Activated CD4-positive, alpha-beta memory T cell treated with anti-CD3 and anti-CD28 coated beads for 36 hours (primary cell): ENCODE measurements around the gene CTNNA1. TPM values are rescaled to one million over a fixed set of nuclear protein-coding genes. Genes with fewer than 3 reads are reported as not detected.
A peak's percentile ranks its signal among the peaks of the same experiment; 100 is the strongest.
"Not testable (repeated sequence)": the region's sequence is repeated elsewhere in the genome, so short reads cannot be mapped to it uniquely, and the experiment has no call there.

ENCODE experiments used
- CTCF ChIA-PET: fragments of 350-600 bp; sonication (Branson Sonifier 250); formaldehyde crosslinking; loops from one replicate; lab custom pipeline; 2021; ENCODE audit warnings: antibody characterized with exemption, inconsistent platforms; lab: Charles Lee
- POLR2A ChIA-PET: fragments of 350-600 bp; sonication (Branson Sonifier 250); formaldehyde crosslinking; loops from one replicate; lab custom pipeline; 2021; ENCODE audit warnings: antibody characterized with exemption; lab: Charles Lee
- DNase-seq: peaks from one replicate; pipeline ENCODE4 v3.0.0-alpha.2; 2020
- H3K27ac Mint-ChIP-seq: one replicate; pipeline ENCODE4 v1.8.0; 2021; ENCODE audit warnings: mixed read lengths
- H3K27me3 Mint-ChIP-seq: one replicate; pipeline ENCODE4 v1.8.0; 2021; ENCODE audit warnings: mixed read lengths
- H3K36me3 Mint-ChIP-seq: one replicate; pipeline ENCODE4 v1.8.0; 2021; ENCODE audit warnings: mixed read lengths
- H3K4me1 Mint-ChIP-seq: one replicate; pipeline ENCODE4 v1.8.0; 2021; ENCODE audit warnings: low read depth, mixed read lengths
- H3K4me3 Mint-ChIP-seq: one replicate; pipeline ENCODE4 v1.8.0; 2021; ENCODE audit warnings: mild to moderate bottlenecking, mixed read lengths
- H3K9me3 Mint-ChIP-seq: one replicate; pipeline ENCODE4 v1.8.0; 2021; ENCODE audit warnings: mixed read lengths
- intact Hi-C: fragments of 100-400 bp; cut with micrococcal nuclease; formaldehyde crosslinking; loops from one replicate; pipeline ENCODE4 v1.15.1; 2023
- total RNA-seq, 2 experiments: library from RNA; stranded (reverse); gene quantifications; one replicate each; pipeline ENCODE4 v1.2.3, GENCODE V29; 2021

Gene CTNNA1
- total RNA-seq, 2 experiments from 2014 or later, result 82.8 to 89.5 TPM

DNA sequence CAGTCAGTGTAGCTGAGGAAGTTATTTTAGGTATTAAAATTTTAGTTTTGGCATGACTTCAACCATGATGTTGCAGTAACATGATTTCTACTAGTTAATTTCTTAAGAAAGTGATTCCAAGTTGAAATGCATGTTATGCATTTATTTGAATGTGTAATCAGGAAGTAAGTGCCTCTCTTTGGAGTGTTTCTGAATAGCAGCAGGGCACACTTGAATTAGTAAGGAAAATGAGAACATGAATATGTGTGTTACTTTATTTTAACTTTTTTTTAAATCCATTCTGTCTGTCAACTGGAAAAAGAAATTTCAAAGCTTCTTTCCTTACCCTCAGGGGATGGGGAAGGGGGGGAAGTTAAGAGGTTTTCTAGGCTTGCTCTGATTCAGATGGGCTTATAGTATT lies 40.4 kb downstream of the CTNNA1 start:
- intact Hi-C loops, result no loop called here
- ChIA-PET CTCF (interaction anchor here (2.8 kb wide), 1 partner anchor 214 kb away, joined by 9 read pairs; no protein-coding TSS in a partner anchor), POLR2A (no interaction called here)
- no peak for DNase-seq
- H3K4me3 Mint-ChIP-seq, result no peak overlapping the region
- H3K4me1 Mint-ChIP-seq, result peaks cover 13% of the 10 kb centered on the region
- peaks cover 17% of the 10 kb centered on the region for H3K27me3 Mint-ChIP-seq
- H3K36me3 Mint-ChIP-seq, result peaks cover 1% of the 10 kb centered on the region
- no peak overlapping the region for H3K27ac Mint-ChIP-seq
- no peaks in the 10 kb centered on the region for H3K9me3 Mint-ChIP-seq

DNA sequence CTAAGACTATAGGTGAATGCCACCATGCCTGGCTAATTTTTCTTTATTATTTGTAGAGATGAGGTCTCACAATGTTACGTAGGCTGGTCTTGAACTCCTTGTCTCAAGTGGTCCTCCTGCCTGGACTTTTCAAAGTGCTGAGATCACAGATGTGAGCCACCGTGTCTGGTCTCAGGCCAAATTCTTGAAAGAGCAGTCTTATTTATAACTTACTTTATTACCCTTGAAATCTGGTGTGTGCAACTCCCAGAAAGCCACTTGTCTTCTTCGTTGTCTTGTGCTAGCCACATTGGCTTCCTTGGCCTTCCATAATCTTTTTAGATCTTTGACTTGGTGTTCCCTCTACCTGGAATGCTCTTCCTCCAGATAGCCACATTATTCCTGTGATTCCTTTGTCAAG lies 50.1 kb downstream of the CTNNA1 start:
- Mint-ChIP-seq H3K4me3 (no peak overlapping the region), H3K27me3 (peaks cover 2% of the 10 kb centered on the region), H3K36me3 (peaks cover 6% of the 10 kb centered on the region), H3K4me1 (peaks cover 8% of the 10 kb centered on the region), H3K27ac (no peak overlapping the region), H3K9me3 (peaks cover 7% of the 10 kb centered on the region)
- POLR2A ChIA-PET, result no interaction called here
- CTCF ChIA-PET, result no interaction called here
- intact Hi-C loops, result no loop called here
- DNase-seq, result no peak

DNA sequence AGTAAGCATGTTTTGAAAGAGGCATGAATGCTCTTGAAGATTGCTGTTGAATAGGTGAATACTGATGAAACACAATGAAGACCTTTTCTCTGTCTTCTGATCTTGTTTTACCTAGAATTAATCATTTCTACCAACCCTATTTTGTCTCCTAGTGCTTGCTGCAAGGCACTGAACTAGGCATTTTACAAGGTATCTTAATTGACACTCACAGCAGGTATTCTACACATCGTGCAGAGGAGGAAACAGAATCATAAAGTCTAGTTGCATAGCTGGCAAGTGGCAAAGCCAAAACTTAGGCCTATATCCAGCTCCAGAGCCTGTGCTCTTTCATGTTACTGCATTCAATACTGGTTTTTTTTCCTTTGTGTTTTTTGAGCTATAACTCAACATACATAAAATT lies 50.7 kb downstream of the CTNNA1 start:
- CTCF ChIA-PET, result interaction anchor here (1.1 kb wide), 1 partner anchor 14 kb away, joined by 6 read pairs; no protein-coding TSS in a partner anchor
- intact Hi-C loops, result no loop called here
- POLR2A ChIA-PET, result no interaction called here
- peaks cover 7% of the 10 kb centered on the region for H3K9me3 Mint-ChIP-seq
- DNase-seq, result no peak
- H3K4me1 Mint-ChIP-seq, result peaks cover 8% of the 10 kb centered on the region
- H3K4me3 Mint-ChIP-seq, result no peak overlapping the region
- no peak overlapping the region for H3K27ac Mint-ChIP-seq
- peaks cover 2% of the 10 kb centered on the region for H3K27me3 Mint-ChIP-seq
- H3K36me3 Mint-ChIP-seq, result peaks cover 6% of the 10 kb centered on the region

DNA sequence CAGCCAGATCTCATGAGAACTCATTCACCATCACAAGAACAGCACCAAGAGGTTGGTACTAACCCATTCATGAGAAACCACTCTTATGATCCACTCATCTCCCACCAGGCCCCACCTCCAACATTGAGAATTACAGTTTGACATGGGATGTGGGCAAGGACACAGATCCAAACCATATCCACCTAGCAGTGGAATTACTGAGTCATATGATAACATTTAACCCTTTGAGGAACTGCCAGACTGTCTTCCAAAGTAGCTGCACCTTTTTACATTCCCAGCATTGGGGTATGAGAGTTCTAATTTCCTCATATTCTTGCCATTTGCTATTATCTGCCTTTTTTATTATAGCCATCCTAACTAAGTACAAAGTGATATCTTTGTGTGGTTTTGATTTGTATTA lies 51.9 kb downstream of the CTNNA1 start:
- intact Hi-C loops, result no loop called here
- H3K36me3 Mint-ChIP-seq, result peaks cover 5% of the 10 kb centered on the region
- ChIA-PET POLR2A (interaction anchor here (0.6 kb wide), 1 partner anchor 24 kb away, joined by 3 read pairs; no protein-coding TSS in a partner anchor), CTCF (interaction anchor here (1.1 kb wide), 1 partner anchor 15 kb away, joined by 6 read pairs; no protein-coding TSS in a partner anchor)
- H3K27ac Mint-ChIP-seq, result no peak overlapping the region
- H3K27me3 Mint-ChIP-seq, result peaks cover 2% of the 10 kb centered on the region
- no peak for DNase-seq
- H3K4me1 Mint-ChIP-seq, result peaks cover 8% of the 10 kb centered on the region
- no peak overlapping the region for H3K4me3 Mint-ChIP-seq
- peaks cover 6% of the 10 kb centered on the region for H3K9me3 Mint-ChIP-seq

GRCh38 chr5:138807182-138807581 lies 54.0 kb downstream of the CTNNA1 start:
- CTCF ChIA-PET, result interaction anchor here (1.2 to 2.1 kb wide), 2 partner anchors 17 to 18 kb away, joined by 4 to 9 read pairs; no protein-coding TSS in a partner anchor
- peaks cover 8% of the 10 kb centered on the region for H3K4me1 Mint-ChIP-seq
- POLR2A ChIA-PET, result no interaction called here
- intact Hi-C loops, result no loop called here
- no peaks in the 10 kb centered on the region for H3K27me3 Mint-ChIP-seq
- H3K4me3 Mint-ChIP-seq, result no peak overlapping the region
- no peak for DNase-seq
- no peaks in the 10 kb centered on the region for H3K9me3 Mint-ChIP-seq
- H3K27ac Mint-ChIP-seq, result no peak overlapping the region
- H3K36me3 Mint-ChIP-seq, result peaks cover 7% of the 10 kb centered on the region

GRCh38 chr5:138809391-138809790 lies 56.2 kb downstream of the CTNNA1 start:
- no peak for DNase-seq
- Mint-ChIP-seq H3K36me3 (peaks cover 9% of the 10 kb centered on the region), H3K4me1 (peaks cover 8% of the 10 kb centered on the region), H3K4me3 (no peak overlapping the region), H3K27me3 (no peaks in the 10 kb centered on the region), H3K27ac (no peak overlapping the region), H3K9me3 (no peaks in the 10 kb centered on the region)
- ChIA-PET POLR2A (no interaction called here), CTCF (interaction anchor here (2.3 kb wide), 1 partner anchor 20 kb away, joined by 9 read pairs; no protein-coding TSS in a partner anchor)
- intact Hi-C loops, result no loop called here

- H3K4me1 Mint-ChIP-seq, H3K27me3 Mint-ChIP-seq, POLR2A ChIA-PET, DNase-seq, intact Hi-C loops, CTCF ChIA-PET, H3K9me3 Mint-ChIP-seq, H3K4me3 Mint-ChIP-seq, H3K27ac Mint-ChIP-seq, H3K36me3 Mint-ChIP-seq: not testable (repeated sequence)
Observed at GRCh38 chr5:138810861-138811260, 57.6 kb downstream of the CTNNA1 start.

GRCh38 chr5:138815529-138815928 lies 62.3 kb downstream of the CTNNA1 start:
- intact Hi-C loops, result no loop called here
- H3K36me3 Mint-ChIP-seq, result peaks cover 6% of the 10 kb centered on the region
- H3K27ac Mint-ChIP-seq, result no peak overlapping the region
- H3K27me3 Mint-ChIP-seq, result peaks cover 2% of the 10 kb centered on the region
- no peaks in the 10 kb centered on the region for H3K4me1 Mint-ChIP-seq
- no peaks in the 10 kb centered on the region for H3K9me3 Mint-ChIP-seq
- H3K4me3 Mint-ChIP-seq, result no peak overlapping the region
- ChIA-PET CTCF (interaction anchor here (1.1 kb wide), 1 partner anchor 9 kb away, joined by 3 read pairs; no protein-coding TSS in a partner anchor), POLR2A (no interaction called here)
- no peak for DNase-seq

GRCh38 chr5:138817241-138817640 lies 64.0 kb downstream of the CTNNA1 start:
- Mint-ChIP-seq H3K27ac (no peak overlapping the region), H3K9me3 (no peaks in the 10 kb centered on the region), H3K27me3 (peaks cover 2% of the 10 kb centered on the region), H3K4me3 (no peak overlapping the region), H3K4me1 (no peaks in the 10 kb centered on the region), H3K36me3 (peaks cover 2% of the 10 kb centered on the region)
- POLR2A ChIA-PET, result no interaction called here
- intact Hi-C loops, result no loop called here
- CTCF ChIA-PET, result no interaction called here
- no peak for DNase-seq

GRCh38 chr5:138819081-138819480 lies 65.9 kb downstream of the CTNNA1 start:
- CTCF ChIA-PET, result no interaction called here
- Mint-ChIP-seq H3K4me1 (no peaks in the 10 kb centered on the region), H3K4me3 (no peak overlapping the region), H3K9me3 (no peaks in the 10 kb centered on the region), H3K36me3 (no peaks in the 10 kb centered on the region), H3K27ac (no peak overlapping the region), H3K27me3 (peaks cover 4% of the 10 kb centered on the region)
- DNase-seq, result no peak
- intact Hi-C loops, result no loop called here
- POLR2A ChIA-PET, result interaction anchor here (0.5 kb wide), 1 partner anchor 85 kb away, joined by 4 read pairs; no protein-coding TSS in a partner anchor

GRCh38 chr5:138820695-138821094 lies 67.5 kb downstream of the CTNNA1 start:
- intact Hi-C loops, result no loop called here
- no peak overlapping the region for H3K27ac Mint-ChIP-seq
- POLR2A ChIA-PET, result no interaction called here
- peaks cover 4% of the 10 kb centered on the region for H3K27me3 Mint-ChIP-seq
- CTCF ChIA-PET, result no interaction called here
- H3K36me3 Mint-ChIP-seq, result no peaks in the 10 kb centered on the region
- H3K4me1 Mint-ChIP-seq, result peaks cover 5% of the 10 kb centered on the region
- H3K9me3 Mint-ChIP-seq, result no peaks in the 10 kb centered on the region
- H3K4me3 Mint-ChIP-seq, result no peak overlapping the region
- DNase-seq, result no peak

GRCh38 chr5:138824516-138824915 lies 71.3 kb downstream of the CTNNA1 start:
- Mint-ChIP-seq H3K27me3 (peaks cover 2% of the 10 kb centered on the region), H3K4me3 (no peak overlapping the region), H3K4me1 (peaks cover 5% of the 10 kb centered on the region), H3K9me3 (no peaks in the 10 kb centered on the region), H3K36me3 (peaks cover 7% of the 10 kb centered on the region), H3K27ac (no peak overlapping the region)
- peak; percentile 13 for DNase-seq
- ChIA-PET CTCF (interaction anchor here (0.7 to 2.3 kb wide), 16 partner anchors 10 to 578 kb away, joined by 3 to 15 read pairs (median 5); no protein-coding TSS in a partner anchor), POLR2A (interaction anchor here (0.7 kb wide), 1 partner anchor 883 kb away, joined by 3 read pairs; no protein-coding TSS in a partner anchor)
- intact Hi-C loops, result no loop called here
